Measurements from ENCODE around the gene DYNLT3. TPM values are rescaled to one million over a fixed set of nuclear protein-coding genes. Genes with fewer than 3 reads are reported as not detected.

DYNLT3 gene
- polyA plus RNA-seq, 2 of the 4 experiments (the other 2 are of a cell fraction), result 26.8 to 27.3 TPM

- TF ChIP-seq, protein P1, sequence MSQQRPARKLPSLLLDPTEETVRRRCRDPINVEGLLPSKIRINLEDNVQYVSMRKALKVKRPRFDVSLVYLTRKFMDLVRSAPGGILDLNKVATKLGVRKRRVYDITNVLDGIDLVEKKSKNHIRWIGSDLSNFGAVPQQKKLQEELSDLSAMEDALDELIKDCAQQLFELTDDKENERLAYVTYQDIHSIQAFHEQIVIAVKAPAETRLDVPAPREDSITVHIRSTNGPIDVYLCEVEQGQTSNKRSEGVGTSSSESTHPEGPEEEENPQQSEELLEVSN (IDR thresholded peaks at IDR 0.05; ENCODE audit: borderline replicate concordance, low read depth), result no peak
Measured at GRCh38 chrX:37896511-37896890, 49.1 kb upstream of the DYNLT3 start (continued).

DNA sequence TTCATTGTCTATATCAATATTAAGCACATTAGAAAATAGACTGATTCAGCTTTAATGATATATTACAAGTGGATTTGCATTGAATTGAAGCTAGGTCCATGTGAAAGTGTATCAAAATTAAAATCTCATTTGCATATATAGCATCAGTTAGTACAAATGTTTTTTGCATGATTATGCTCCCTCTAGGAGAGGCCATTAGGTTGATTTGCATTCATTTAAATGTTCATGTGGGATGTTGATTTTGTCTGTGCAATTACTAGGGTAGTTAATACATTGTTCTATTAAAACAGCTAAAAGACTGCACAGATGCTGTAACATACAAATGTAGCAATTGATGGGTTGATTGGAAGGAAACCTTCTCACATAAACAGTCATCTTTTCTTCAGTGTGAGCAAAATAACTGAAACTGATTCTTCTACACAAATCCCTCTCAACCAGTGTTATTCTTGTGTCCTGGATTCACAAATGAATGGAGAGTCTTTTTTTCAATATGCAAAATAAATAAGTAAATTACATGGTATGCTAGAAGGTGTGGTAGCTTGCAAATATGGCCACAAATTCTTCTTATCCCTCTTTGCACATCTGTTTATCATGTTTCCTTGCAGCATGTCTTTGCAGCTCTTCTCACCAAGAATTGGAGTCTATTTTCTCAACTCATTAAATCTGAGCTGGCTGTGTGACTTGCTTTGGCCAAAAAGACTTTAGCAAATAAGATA lies 48.6 kb upstream of the DYNLT3 start:
- DNase-seq (ENCODE audit: low read depth in 1 of 2, low spot score in 1 of 2) (no peak), ATAC-seq (no peak), FAIRE-seq (peak; percentile 97)
- POLR2A ChIA-PET, result no interaction called here
- no peak for TF ChIP-seq TP53 (CRISPR knock-in tag; IDR thresholded peaks at IDR 0.05)
- Histone ChIP-seq H3K4me2 (no peak overlapping the region), H3K4me3 (no peak overlapping the region), H3K4me1 (no peaks in the 10 kb centered on the region), H3K27ac (no peak overlapping the region), H3K9me3 (no peaks in the 10 kb centered on the region)
- CTCF ChIA-PET, result interaction anchor here (2.2 kb wide), 1 partner anchor 9 kb away, joined by 9 read pairs; no protein-coding TSS in a partner anchor

- TF ChIP-seq ZFP36 (IDR thresholded peaks at IDR 0.05; ENCODE audit: borderline replicate concordance, partially characterized antibody) (no peak), ZC3H11A (IDR thresholded peaks at IDR 0.05) (no peak), HOXB5 (CRISPR knock-in tag; IDR thresholded peaks at IDR 0.05) (no peak), ZNF302 (CRISPR knock-in tag; IDR thresholded peaks at IDR 0.05) (no peak), SREBF2 (IDR thresholded peaks at IDR 0.05) (no peak), HOXB13 (CRISPR knock-in tag; IDR thresholded peaks at IDR 0.05; ENCODE audit: low read depth) (no peak), RNF2 (IDR thresholded peaks at IDR 0.05; ENCODE audit: borderline replicate concordance, low read depth) (no peak), JUNB (IDR thresholded peaks at IDR 0.05) (no peak), CBX2 (IDR thresholded peaks at IDR 0.05; ENCODE audit: borderline replicate concordance, low read depth) (no peak), EHMT2 (IDR thresholded peaks at IDR 0.05; ENCODE audit: low read depth) (no peak)
- TF ChIP-seq, protein P1 (IDR thresholded peaks at IDR 0.05; ENCODE audit: borderline replicate concordance, low read depth), result no peak
- no peak for FAIRE-seq
- Histone ChIP-seq H3K4me1 (no peaks in the 10 kb centered on the region), H3K9me3 (no peaks in the 10 kb centered on the region), H3K4me2 (no peak overlapping the region), H3K4me3 (no peak overlapping the region), H3K27ac (no peak overlapping the region)
- 19% methylated on average over 3 of the region's 3 CpGs for WGBS (ENCODE audit: missing lambda C conversion rate)
- ATAC-seq, result no peak
- POLR2A ChIA-PET, result no interaction called here
- CTCF ChIA-PET, result interaction anchor here (2.2 kb wide), 1 partner anchor 11 kb away, joined by 9 read pairs; no protein-coding TSS in a partner anchor
- DNase-seq (ENCODE audit: low read depth in 1 of 2, low spot score in 1 of 2), result no peak
Measured at GRCh38 chrX:37894725-37895124, 47.4 kb upstream of the DYNLT3 start.

DNA sequence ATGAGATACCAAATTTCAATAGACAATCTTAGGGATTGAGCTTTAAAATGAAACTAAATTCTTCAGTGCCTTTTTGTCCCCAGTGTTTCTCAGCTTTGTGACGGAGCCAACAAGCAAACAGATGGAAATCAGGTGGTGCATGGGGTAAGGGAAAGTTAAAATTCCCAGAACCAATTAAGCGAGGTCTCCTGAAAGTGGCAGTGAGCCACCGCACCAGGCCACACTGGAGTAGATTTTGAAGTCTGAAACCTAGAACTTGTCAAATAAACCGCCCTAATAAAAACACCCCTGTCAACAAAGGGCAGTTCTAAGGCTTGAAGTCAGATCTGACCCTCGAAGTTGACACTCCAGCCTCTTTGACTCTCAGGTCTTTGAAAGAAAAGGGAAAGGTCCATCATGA lies 40.6 kb upstream of the DYNLT3 start:
- TF ChIP-seq HEYL (CRISPR knock-in tag; IDR thresholded peaks at IDR 0.05) (no peak), HOXB13 (CRISPR knock-in tag; IDR thresholded peaks at IDR 0.05; ENCODE audit: low read depth) (no peak), HOXA7 (CRISPR knock-in tag; IDR thresholded peaks at IDR 0.05) (no peak), KDM1A (IDR thresholded peaks at IDR 0.05; ENCODE audit: low read depth) (no peak)
- Histone ChIP-seq H3K9me3 (no peaks in the 10 kb centered on the region), H3K27ac (no peak overlapping the region), H3K4me2 (no peak overlapping the region), H3K4me1 (peaks cover 10% of the 10 kb centered on the region; the same call in 2 of the 3 replicates), H3K4me3 (no peak overlapping the region)
- CTCF ChIA-PET, result interaction anchor here (0.9 to 1.5 kb wide), 2 partner anchors 17 to 39 kb away, joined by 3 to 4 read pairs; no protein-coding TSS in a partner anchor
- DNase-seq (ENCODE audit: low read depth in 1 of 2, low spot score in 1 of 2) (no peak), FAIRE-seq (no peak), ATAC-seq (no peak)
- POLR2A ChIA-PET, result no interaction called here
- WGBS (ENCODE audit: missing lambda C conversion rate), result 80% methylated on average over 4 of the region's 5 CpGs

GRCh38 chrX:37887347-37887746 lies 40.0 kb upstream of the DYNLT3 start:
- ChIA-PET POLR2A (no interaction called here), CTCF (interaction anchor here (0.9 to 1.5 kb wide), 2 partner anchors 18 to 40 kb away, joined by 3 to 4 read pairs; no protein-coding TSS in a partner anchor)
- Histone ChIP-seq H3K4me3 (no peak overlapping the region), H3K27ac (no peak overlapping the region), H3K9me3 (no peaks in the 10 kb centered on the region), H3K4me2 (no peak overlapping the region), H3K4me1 (peaks cover 12% of the 10 kb centered on the region; the same call in 2 of the 3 replicates)
- DNase-seq (ENCODE audit: low read depth in 1 of 2, low spot score in 1 of 2) (no peak), ATAC-seq (no peak), FAIRE-seq (no peak)
- 50% methylated on average over 1 of the region's 1 CpG for WGBS (ENCODE audit: missing lambda C conversion rate)
- no peak for TF ChIP-seq PHF8 (IDR thresholded peaks at IDR 0.05; ENCODE audit: borderline replicate concordance, low read depth)
- no peak for TF ChIP-seq RFX5 (IDR thresholded peaks at IDR 0.05)
- TF ChIP-seq, protein P2, sequence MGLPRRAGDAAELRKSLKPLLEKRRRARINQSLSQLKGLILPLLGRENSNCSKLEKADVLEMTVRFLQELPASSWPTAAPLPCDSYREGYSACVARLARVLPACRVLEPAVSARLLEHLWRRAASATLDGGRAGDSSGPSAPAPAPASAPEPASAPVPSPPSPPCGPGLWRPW (IDR thresholded peaks at IDR 0.05), result no peak
- no peak for TF ChIP-seq FOXS1 (CRISPR knock-in tag; IDR thresholded peaks at IDR 0.05)
- no peak for TF ChIP-seq HOXB13 (CRISPR knock-in tag; IDR thresholded peaks at IDR 0.05; ENCODE audit: low read depth)
- no peak for TF ChIP-seq FOSL2 (IDR thresholded peaks at IDR 0.05)
- TF ChIP-seq FOSL2 (CRISPR knock-in tag; IDR thresholded peaks at IDR 0.05), result no peak
- no peak for TF ChIP-seq POLR2A (IDR thresholded peaks at IDR 0.05; ENCODE audit: low read length)
- no peak for TF ChIP-seq MAZ (IDR thresholded peaks at IDR 0.05; ENCODE audit: borderline replicate concordance, low read depth, low read length)
- no peak for TF ChIP-seq RAD21 (conservative IDR thresholded peaks at IDR 0.05 in 1 of 2, IDR thresholded peaks at IDR 0.05 in 1 of 2)
- TF ChIP-seq CHD4 (IDR thresholded peaks at IDR 0.05; ENCODE audit: borderline replicate concordance), result no peak
- no peak for TF ChIP-seq NR3C1 (IDR thresholded peaks at IDR 0.05)
- TF ChIP-seq, protein P3, sequence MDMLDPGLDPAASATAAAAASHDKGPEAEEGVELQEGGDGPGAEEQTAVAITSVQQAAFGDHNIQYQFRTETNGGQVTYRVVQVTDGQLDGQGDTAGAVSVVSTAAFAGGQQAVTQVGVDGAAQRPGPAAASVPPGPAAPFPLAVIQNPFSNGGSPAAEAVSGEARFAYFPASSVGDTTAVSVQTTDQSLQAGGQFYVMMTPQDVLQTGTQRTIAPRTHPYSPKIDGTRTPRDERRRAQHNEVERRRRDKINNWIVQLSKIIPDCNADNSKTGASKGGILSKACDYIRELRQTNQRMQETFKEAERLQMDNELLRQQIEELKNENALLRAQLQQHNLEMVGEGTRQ (IDR thresholded peaks at IDR 0.05), result no peak
- TF ChIP-seq HOXA7 (CRISPR knock-in tag; IDR thresholded peaks at IDR 0.05), result no peak
- no peak for TF ChIP-seq FOSB (CRISPR knock-in tag; IDR thresholded peaks at IDR 0.05)
- TF ChIP-seq CBX2 (IDR thresholded peaks at IDR 0.05; ENCODE audit: borderline replicate concordance, low read depth), result no peak
